ENCODE results near the gene DDIT4. TPM values are rescaled to one million over a fixed set of nuclear protein-coding genes. Genes with fewer than 3 reads are reported as not detected.
A peak's percentile ranks its signal among the peaks of the same experiment; 100 is the strongest.

Gene DDIT4
- total and polyA plus RNA-seq, 2 of the 4 experiments (the other 2 are of a cell fraction) = 59.6 to 108 TPM

GRCh38 chr10:72243822-72244437 is 29.8 kb upstream of the DDIT4 start:
- Histone ChIP-seq H2BK120ac (ENCODE audit: low read depth, low read length) (peak overlapping the region; percentile 88), H2AK9ac (replicated peaks; ENCODE audit: low read depth, low read length, poor library complexity) (peak overlapping the region; percentile 69), H3K4ac (ENCODE audit: low read depth, low read length) (peak overlapping the region; percentile 93), H3K56ac (ENCODE audit: extremely low read depth, insufficient read depth, low read length) (peak overlapping the region; percentile 33; the same call in 1 of the 2 replicates), H3K79me1 (ENCODE audit: low read depth in 1 of 2, low read length in 2 of 2) (no peaks in the 10 kb centered on the region; a peak in 1 of 4 replicates), H2BK5ac (ENCODE audit: low read depth, low read length, poor library complexity, severe bottlenecking) (peak overlapping the region; percentile 86), H2BK20ac (ENCODE audit: low read depth, low read length) (peak overlapping the region; percentile 91), H3K27ac (ENCODE audit: insufficient read depth, low read length) (peak overlapping the region; percentile 94), H3K9me1 (ENCODE audit: insufficient read depth, low read length) (peaks cover 22% of the 10 kb centered on the region), H4K20me1 (ENCODE audit: insufficient read depth, low read length) (peaks cover 5% of the 10 kb centered on the region; the same call in 1 of the 2 replicates), H4K8ac (ENCODE audit: low read depth in 2 of 2, low read length in 2 of 2) (peak overlapping the region; percentile 31 to 84; a peak in 3 of 4 replicates), H2BK15ac (ENCODE audit: low read depth, low read length) (peak overlapping the region; percentile 84; the same call in 2 of the 3 replicates), H3K4me3 (ENCODE audit: insufficient read depth, low read depth, low read length) (no peak overlapping the region), H3K36me3 (ENCODE audit: control insufficient read depth, insufficient read depth, low read length) (no peaks in the 10 kb centered on the region), H2AK5ac (ENCODE audit: low read depth, low read length) (peak overlapping the region; percentile 94), H3K23ac (ENCODE audit: low read depth, low read length) (peak overlapping the region; percentile 74), H3K27me3 (ENCODE audit: control insufficient read depth, insufficient read depth, low read length) (no peaks in the 10 kb centered on the region), H3K4me2 (ENCODE audit: low read depth, low read length) (peak overlapping the region; percentile 50), H3K18ac (ENCODE audit: low read depth, low read length) (peak overlapping the region; percentile 88), H2AFZ (replicated peaks; ENCODE audit: low read length, poor library complexity) (peak overlapping the region; percentile 82), H4K5ac (ENCODE audit: low read depth, low read length) (peak overlapping the region; percentile 93), H3K9me3 (ENCODE audit: control insufficient read depth, insufficient read depth, low read length) (no peaks in the 10 kb centered on the region), H3K14ac (replicated peaks; ENCODE audit: low read depth, low read length) (peak overlapping the region; percentile 84), H4K91ac (ENCODE audit: insufficient read depth, low read depth, low read length) (peak overlapping the region; percentile 95), H3K9ac (ENCODE audit: low read depth, low read length) (peak overlapping the region; percentile 20; the same call in 1 of the 2 replicates), H3K4me1 (ENCODE audit: control insufficient read depth, insufficient read depth, low read length) (peaks cover 26% of the 10 kb centered on the region)
- ChIA-PET POLR2A (ENCODE audit: unreplicated experiment) (no interaction called here), CTCF (interaction anchor here (1.1 kb wide), 1 partner anchor 15 kb away, joined by 4 read pairs; no protein-coding TSS in a partner anchor)
- in situ Hi-C loops (cut with MboI; ENCODE audit: low sequenced_read_pairs) (loop anchor here (10.0 kb wide), 1 partner anchor 91 kb away; no protein-coding TSS in a partner anchor), dilution Hi-C loops (cut with HindIII; ENCODE audit: low sequenced_read_pairs, unreplicated experiment) (no loop called here), intact Hi-C loops (cut with micrococcal nuclease) (loop anchor here (1.0 to 2.0 kb wide), 3 partner anchors 17 to 84 kb away; partner anchors contain the start of gene DDIT4)
- peak; percentile 90 for DNase-seq
- no TSS peak for BruUV-seq (replicated peaks)
- WGBS, 2 experiments (ENCODE audit: extremely low coverage in 2 of 2, insufficient read length in 1 of 2) = no CpG with 5 or more reads among the region's 11 CpGs
- peak; percentile 92 for ATAC-seq (ENCODE audit: low read depth)
- TF ChIP-seq POLR2A (IDR thresholded peaks at IDR 0.05; ENCODE audit: low read depth, low read length) (no peak), MAFK (IDR thresholded peaks at IDR 0.05; ENCODE audit: low read depth, low read length) (peak; percentile 35; the same call in 1 of the 2 replicates), CEBPB (IDR thresholded peaks at IDR 0.05; ENCODE audit: low read depth, low read length) (peak; percentile 92), RAD21 (IDR thresholded peaks at IDR 0.05; ENCODE audit: low read length) (peak; percentile 50), CTCF (conservative IDR thresholded peaks at IDR 0.05; ENCODE audit: low read depth, low read length) (peak; percentile 55), RCOR1 (IDR thresholded peaks at IDR 0.05; ENCODE audit: insufficient replicate concordance, low read length) (no peak)
